Measurements from ENCODE around the gene SUN5.

Gene SUN5

DNA sequence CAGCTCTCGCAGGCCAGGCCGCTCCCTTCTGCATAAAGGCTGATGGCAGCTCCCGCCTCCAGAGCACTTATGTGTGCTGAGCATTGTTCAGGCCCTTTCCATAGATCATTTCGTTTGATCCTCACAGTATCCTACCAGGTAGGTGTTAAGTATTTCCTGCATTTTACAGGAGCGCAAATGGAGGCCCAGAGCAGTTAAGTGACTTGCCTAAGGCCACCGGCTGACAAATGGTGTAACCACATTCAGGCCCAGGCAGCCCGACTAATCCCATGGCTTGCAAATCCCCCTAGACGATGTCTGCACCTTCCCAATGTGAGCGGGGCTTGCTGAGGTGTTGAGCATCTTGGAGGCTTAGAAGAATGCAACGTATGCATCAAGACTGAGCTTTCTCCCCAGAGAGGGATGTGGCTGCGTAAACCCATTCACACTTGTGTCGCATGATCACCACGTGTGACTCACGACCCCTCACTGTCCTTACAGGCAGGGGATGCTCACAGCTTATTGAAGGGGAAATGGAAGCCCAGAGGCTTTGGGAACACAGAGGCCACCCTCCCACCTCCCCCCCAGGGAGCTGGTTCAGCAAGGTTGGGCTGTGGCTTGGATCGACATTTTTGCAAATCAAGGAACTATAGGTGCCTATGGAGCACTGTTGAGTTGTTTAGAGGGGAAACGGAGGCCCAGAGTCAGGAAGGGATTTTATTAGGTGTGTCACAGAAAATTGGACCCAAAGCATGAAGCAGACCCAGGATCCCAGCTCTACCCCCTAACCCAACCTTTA lies 10.3 kb upstream of the SUN5 start:
- DNase-seq (ENCODE audit: low spot score) = no peak

DNA sequence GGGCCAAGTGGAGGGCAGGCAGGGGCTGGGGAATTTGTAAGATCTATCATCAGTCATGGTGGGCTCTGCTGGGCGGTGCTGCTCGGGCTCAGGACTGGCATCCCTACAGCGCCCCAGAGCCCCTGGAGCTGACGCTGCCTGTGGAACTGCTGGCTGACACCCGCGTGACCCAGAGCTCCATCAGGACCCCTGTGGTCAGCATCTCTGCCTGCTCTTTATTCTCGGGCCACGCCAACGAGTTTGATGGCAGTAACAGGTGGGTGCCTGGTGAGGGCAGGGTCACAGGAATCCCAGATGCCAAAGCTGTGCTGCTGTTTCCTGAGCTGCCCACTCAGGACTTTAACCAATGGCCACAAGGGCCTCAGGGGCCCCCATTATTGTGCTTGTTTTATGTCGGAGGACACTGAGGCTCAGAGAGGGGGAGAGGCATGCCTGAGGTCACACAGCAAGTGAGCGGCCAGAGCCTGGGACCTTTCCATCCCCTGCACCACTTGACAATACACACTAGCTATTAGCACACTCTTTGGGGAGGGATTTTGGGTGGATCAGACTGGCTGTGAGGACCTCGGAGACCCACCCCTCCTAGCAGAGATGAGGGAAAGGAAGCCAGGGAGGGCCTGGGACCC lies 9.6 kb upstream of the SUN5 start:
- no peak for DNase-seq (ENCODE audit: low spot score)

GRCh38 chr20:33012327-33013189 lies 8.3 kb upstream of the SUN5 start:
- DNase-seq (ENCODE audit: low spot score) = no peak

- DNase-seq (ENCODE audit: low spot score) = no peak
These were observed 6.6 kb upstream of the SUN5 start for GRCh38 chr20:33010674-33011449.

GRCh38 chr20:33010133-33010504 lies 5.9 kb upstream of the SUN5 start:
- DNase-seq (ENCODE audit: low spot score) = no peak

GRCh38 chr20:33009214-33010132 lies 5.2 kb upstream of the SUN5 start:
- no peak for DNase-seq (ENCODE audit: low spot score)

- no peak for DNase-seq (ENCODE audit: low spot score)
These were observed 4.3 kb upstream of the SUN5 start for GRCh38 chr20:33008336-33009213.

- DNase-seq (ENCODE audit: low spot score) = no peak
These were observed 3.4 kb upstream of the SUN5 start, which contains the start of gene BPIFB2 for GRCh38 chr20:33007376-33008335. Gene BPIFB2, plus strand, starts transcription at chr20:33007704. Its CDS starts 871 bp downstream, at chr20:33008575.

- DNase-seq (ENCODE audit: low spot score) = no peak
These were observed 2.6 kb upstream of the SUN5 start for GRCh38 chr20:33006776-33007375.

DNA sequence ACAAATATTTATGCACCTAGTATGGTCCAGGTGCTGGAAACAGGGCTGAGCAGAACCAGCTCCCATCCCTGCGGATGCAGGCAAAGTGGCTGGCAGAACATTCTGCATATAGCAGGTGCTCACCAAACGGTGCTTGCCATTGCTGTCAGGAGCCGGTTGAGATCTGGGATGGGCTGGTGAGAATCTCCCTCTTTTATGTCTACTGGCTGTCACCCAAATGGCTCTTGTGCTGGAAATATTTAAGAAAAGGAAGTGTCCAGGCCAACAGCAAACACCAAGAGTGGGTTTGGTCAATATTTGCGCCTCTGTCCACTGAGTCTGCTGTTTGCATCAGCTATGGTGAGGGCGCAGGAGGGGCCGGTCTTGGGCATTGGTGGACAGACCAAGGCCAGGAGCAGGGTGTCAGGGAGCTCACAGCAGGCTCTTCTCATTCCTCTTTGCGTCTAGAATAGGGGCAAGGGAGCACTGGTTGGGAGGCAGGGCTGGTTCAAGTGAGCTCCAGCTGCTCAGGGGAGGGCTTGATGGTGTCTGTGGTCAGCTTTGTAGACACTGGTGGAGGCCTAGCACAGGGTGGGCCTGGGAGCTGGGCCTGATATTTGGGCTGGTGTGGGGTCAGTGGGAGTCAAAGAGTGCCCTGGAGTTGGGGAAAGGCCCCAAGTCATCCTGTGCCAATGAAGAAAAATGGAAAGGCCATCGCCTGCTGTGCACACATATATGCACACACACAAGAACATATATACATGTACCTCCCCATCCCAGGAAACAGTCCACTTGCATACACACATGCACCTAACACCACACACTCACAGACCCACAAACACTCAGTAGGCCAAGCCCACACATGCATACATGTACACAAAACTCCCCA lies 1.9 kb upstream of the SUN5 start:
- DNase-seq (ENCODE audit: low spot score) = no peak

- peak; percentile 29 for DNase-seq (ENCODE audit: low spot score)
These were observed 916 bp upstream of the SUN5 start for GRCh38 chr20:33005132-33005566.

- no peak for DNase-seq (ENCODE audit: low spot score)
These were observed 2.0 kb downstream of the SUN5 start for GRCh38 chr20:33002087-33002808.

DNA sequence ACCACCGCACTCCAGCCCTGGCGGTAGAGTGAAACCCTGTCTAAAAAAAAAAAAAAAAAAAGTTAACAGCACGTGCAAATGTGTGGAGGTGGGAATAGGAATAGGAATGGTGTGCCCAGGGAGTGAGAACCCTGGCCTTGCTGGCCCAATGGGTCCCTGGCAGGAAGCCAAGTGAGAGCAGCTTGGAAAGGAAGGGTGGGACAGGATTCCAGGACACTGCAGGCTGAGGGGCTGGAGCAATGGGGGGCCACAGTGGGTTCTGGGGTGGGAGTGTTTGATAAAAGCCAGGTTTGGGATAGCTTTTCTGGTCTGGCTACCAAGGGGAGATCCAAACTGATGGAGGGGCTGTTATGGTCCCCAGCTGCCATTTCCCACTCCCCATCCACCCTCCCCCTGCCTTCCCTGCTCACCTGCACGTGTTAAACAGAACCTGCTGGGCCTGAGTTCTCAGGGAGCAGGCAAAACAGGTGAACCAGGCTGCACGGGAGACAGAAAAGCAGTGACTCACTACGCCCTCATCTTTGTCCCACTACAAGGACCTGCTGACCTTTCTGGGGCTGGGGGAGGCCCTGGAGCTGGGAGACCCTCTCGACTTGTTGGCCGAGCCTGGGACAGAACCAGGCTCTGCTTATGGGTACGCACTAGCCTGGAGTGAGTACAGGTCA lies 3.3 kb downstream of the SUN5 start:
- no peak for DNase-seq (ENCODE audit: low spot score)

- DNase-seq (ENCODE audit: low spot score) = no peak
These were observed 4.5 kb downstream of the SUN5 start for GRCh38 chr20:32999603-33000250.

GRCh38 chr20:32997431-32997830 lies 6.8 kb downstream of the SUN5 start:
- DNase-seq (ENCODE audit: low spot score) = no peak

All from hematopoietic multipotent progenitor cell treated with erythropoietin and hydrocortisone succinate and interleukin-3 and kit ligand, for 15 days (in vitro differentiated cells).